ENCODE data around the gene AKAP8. TPM values are rescaled to one million over a fixed set of nuclear protein-coding genes. Genes with fewer than 3 reads are reported as not detected.

Gene AKAP8
- total and polyA plus RNA-seq, 9 of the 15 experiments (the other 6 are each of a cell fraction or from before 2014, with no cell fraction given): 3.4 to 56.5 (median 15.0) TPM

- TF ChIP-seq SAFB2 (IDR thresholded peaks at IDR 0.05; ENCODE audit: borderline replicate concordance, low read depth, low read length, severe bottlenecking) (no peak), ZNF785 (CRISPR knock-in tag; IDR thresholded peaks at IDR 0.05) (no peak), HIVEP1 (CRISPR knock-in tag; IDR thresholded peaks at IDR 0.05) (no peak), MTA2 (IDR thresholded peaks at IDR 0.05; ENCODE audit: low read depth) (no peak), SMC3 (conservative IDR thresholded peaks at IDR 0.05; ENCODE audit: insufficient read depth, low read depth, low read length) (no peak), ESRRB (CRISPR knock-in tag; IDR thresholded peaks at IDR 0.05; ENCODE audit: borderline replicate concordance) (no peak), ZNF592 (IDR thresholded peaks at IDR 0.05) (no peak), CUX1 (CRISPR knock-in tag; IDR thresholded peaks at IDR 0.05) (no peak), CHAMP1 (IDR thresholded peaks at IDR 0.05) (no peak), RNF219 (CRISPR knock-in tag; IDR thresholded peaks at IDR 0.05) (no peak), ZNF436 (CRISPR knock-in tag; IDR thresholded peaks at IDR 0.05) (no peak)
Measured at GRCh38 chr19:15379083-15379998, at the start of gene AKAP8 (continued).
